Measurements from ENCODE around the gene SPATC1L. TPM values are rescaled to one million over a fixed set of nuclear protein-coding genes. Genes with fewer than 3 reads are reported as not detected.

The SPATC1L gene
- total RNA-seq, 1 experiment from 2014 or later, result 6.2 TPM

- DNase-seq (ENCODE audit: extremely low read depth, low read depth), result no peak
Observed at GRCh38 chr21:46122758-46123683, 61.2 kb downstream of the SPATC1L start.

- DNase-seq (ENCODE audit: extremely low read depth, low read depth), result no peak
Observed at GRCh38 chr21:46122237-46122671, 62.0 kb downstream of the SPATC1L start.

- no peak for DNase-seq (ENCODE audit: extremely low read depth, low read depth)
Observed at GRCh38 chr21:46121286-46122221, 62.7 kb downstream of the SPATC1L start.

GRCh38 chr21:46120301-46121285 lies 63.7 kb downstream of the SPATC1L start:
- DNase-seq (ENCODE audit: extremely low read depth, low read depth), result no peak

- no peak for DNase-seq (ENCODE audit: extremely low read depth, low read depth)
Observed at GRCh38 chr21:46119637-46120271, 64.5 kb downstream of the SPATC1L start.

- DNase-seq (ENCODE audit: extremely low read depth, low read depth), result no peak
Observed at GRCh38 chr21:46119144-46119636, 65.1 kb downstream of the SPATC1L start.

- DNase-seq (ENCODE audit: extremely low read depth, low read depth), result no peak
Observed at GRCh38 chr21:46118316-46119143, 65.7 kb downstream of the SPATC1L start.

GRCh38 chr21:46117586-46118315 lies 66.5 kb downstream of the SPATC1L start:
- no peak for DNase-seq (ENCODE audit: extremely low read depth, low read depth)

GRCh38 chr21:46116776-46117585 lies 67.3 kb downstream of the SPATC1L start:
- no peak for DNase-seq (ENCODE audit: extremely low read depth, low read depth)

GRCh38 chr21:46116189-46116775 lies 68.0 kb downstream of the SPATC1L start:
- DNase-seq (ENCODE audit: extremely low read depth, low read depth), result no peak

- no peak for DNase-seq (ENCODE audit: extremely low read depth, low read depth)
Observed at GRCh38 chr21:46115441-46116188, 68.6 kb downstream of the SPATC1L start.

- no peak for DNase-seq (ENCODE audit: extremely low read depth, low read depth)
Observed at GRCh38 chr21:46114963-46115362, 69.3 kb downstream of the SPATC1L start.

- no peak for DNase-seq (ENCODE audit: extremely low read depth, low read depth)
Observed at GRCh38 chr21:46113497-46114176, 70.6 kb downstream of the SPATC1L start.

GRCh38 chr21:46112725-46113215 lies 71.5 kb downstream of the SPATC1L start:
- no peak for DNase-seq (ENCODE audit: extremely low read depth, low read depth)

Measured in NCI-H460 (cell line).